Caki2 (cell line): ENCODE data around the gene DLGAP4. TPM values are rescaled to one million over a fixed set of nuclear protein-coding genes. Genes with fewer than 3 reads are reported as not detected.

Experiments
- DNase-seq: peaks from one replicate; pipeline ENCODE4 v3.0.0-alpha.2; 2015; ENCODE audit warnings: low read depth
- in situ Hi-C: cut with HindIII; loops from 2 replicates; pipeline ENCODE4 v1.10.0; 2016; ENCODE audit warnings: low sequenced_read_pairs, low pct_unique_long_range_greater_than_20kb, mixed read lengths
- total RNA-seq: library from RNA; depleted of rRNA; stranded (reverse); fragments of >200 nt; shearing (Covaris generic); gene quantifications from 2 replicates; pipeline ENCODE4 v1.2.3, GENCODE V29; 2014; ENCODE audit warnings: low replicate concordance; rRNA removed

Gene DLGAP4
- total RNA-seq, result 6.9 and 9.0 TPM in 2 replicates

- in situ Hi-C loops, result no loop called here
- no peak for DNase-seq
These were observed at the start of gene DLGAP4 for GRCh38 chr20:36305602-36306551. Gene DLGAP4 (plus strand): TSS chr20:36306339. CDS start chr20:36431718, 125,379 bp downstream.

GRCh38 chr20:36259177-36260061, 46.7 kb upstream of the DLGAP4 start:
- in situ Hi-C loops, result no loop called here
- no peak for DNase-seq

GRCh38 chr20:36260316-36260715, 45.8 kb upstream of the DLGAP4 start:
- no peak for DNase-seq
- in situ Hi-C loops, result no loop called here

GRCh38 chr20:36261389-36262105, 44.6 kb upstream of the DLGAP4 start:
- DNase-seq, result no peak

GRCh38 chr20:36262440-36262839, 43.7 kb upstream of the DLGAP4 start:
- DNase-seq, result no peak
- in situ Hi-C loops, result no loop called here

More at GRCh38 chr20:36261389-36262105, 44.6 kb upstream of the DLGAP4 start:
- in situ Hi-C loops, result no loop called here

GRCh38 chr20:36264426-36265246, 41.5 kb upstream of the DLGAP4 start:
- no peak for DNase-seq
- in situ Hi-C loops, result no loop called here

- DNase-seq, result no peak
- in situ Hi-C loops, result no loop called here
These were observed 40.0 kb upstream of the DLGAP4 start for GRCh38 chr20:36266189-36266588.

GRCh38 chr20:36267605-36268381, 38.3 kb upstream of the DLGAP4 start:
- in situ Hi-C loops, result no loop called here
- DNase-seq, result no peak

- in situ Hi-C loops, result no loop called here
- DNase-seq, result no peak
These were observed 37.4 kb upstream of the DLGAP4 start for GRCh38 chr20:36268440-36269342.

GRCh38 chr20:36269507-36269906, 36.6 kb upstream of the DLGAP4 start:
- no peak for DNase-seq
- in situ Hi-C loops, result no loop called here

- in situ Hi-C loops, result no loop called here
- DNase-seq, result no peak
These were observed 35.1 kb upstream of the DLGAP4 start for GRCh38 chr20:36270744-36271638.

- DNase-seq, result no peak
- in situ Hi-C loops, result no loop called here
These were observed 34.2 kb upstream of the DLGAP4 start for GRCh38 chr20:36271639-36272546.

GRCh38 chr20:36272547-36273220, 33.5 kb upstream of the DLGAP4 start:
- in situ Hi-C loops, result no loop called here
- no peak for DNase-seq
